Measurements from ENCODE around the gene ERCC3. TPM values are rescaled to one million over a fixed set of nuclear protein-coding genes. Genes with fewer than 3 reads are reported as not detected.

The ERCC3 gene
- total and polyA plus RNA-seq, 2 of the 13 experiments (the other 11 are each of a cell fraction or from before 2014, with no cell fraction given), result 49.7 to 64.6 TPM

DNA sequence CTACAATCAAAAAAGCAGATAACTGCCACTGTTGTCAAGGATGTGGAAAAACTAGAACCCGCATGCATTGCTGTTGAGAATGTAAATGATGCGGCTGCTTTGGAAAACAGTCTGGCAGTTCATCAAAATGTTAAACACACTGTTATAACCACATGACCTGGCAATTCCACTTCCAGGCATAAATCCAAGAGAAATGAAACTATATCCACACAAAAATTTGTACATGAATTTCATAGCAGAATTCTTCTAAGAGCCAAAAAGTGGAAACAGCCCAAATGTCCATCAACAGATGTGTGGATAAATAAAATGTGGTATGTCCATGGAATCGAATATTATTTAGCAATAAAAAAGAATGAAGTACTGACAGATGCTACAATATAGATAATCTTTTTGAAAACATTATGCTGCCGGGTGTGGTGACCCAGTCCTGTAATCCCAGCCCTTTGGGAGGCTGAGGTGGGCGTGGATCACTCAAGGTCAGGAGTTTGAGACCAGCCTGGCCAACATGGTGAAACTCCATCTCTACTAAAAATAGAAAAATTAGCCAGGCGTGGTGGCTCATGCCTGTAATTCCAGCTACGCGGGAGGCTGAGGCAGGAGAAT lies 32.0 kb downstream of the ERCC3 start:
- no peak overlapping the region for H3K4me2 ChIP-seq (ENCODE audit: low read depth, low read length)
- WGBS (ENCODE audit: low lambda C conversion rate), result 97% methylated on average over 8 of the region's 8 CpGs
- intact Hi-C loops (cut with micrococcal nuclease; ENCODE audit: unreplicated experiment), result no loop called here
- no peak overlapping the region for H3K9ac ChIP-seq (ENCODE audit: insufficient read depth, low read depth, low read length)
- FAIRE-seq, result no peak
- ChIA-PET CTCF (ENCODE audit: low intra/inter-chr PET ratio, low total read pairs) (no interaction called here), POLR2A (no interaction called here)
- H3K9me3 ChIP-seq (ENCODE audit: low read length), result no peaks in the 10 kb centered on the region
- H3K4me1 ChIP-seq (ENCODE audit: insufficient read depth, low read length), result no peaks in the 10 kb centered on the region
- no peaks in the 10 kb centered on the region for H3K79me2 ChIP-seq (ENCODE audit: insufficient read depth, low read length)
- peaks cover 31 to 69% of the 10 kb centered on the region in 2 experiments for H3K36me3 ChIP-seq (replicated peaks in 1 of 2; ENCODE audit: control insufficient read depth in 1 of 2, insufficient read depth in 2 of 2, low read length in 2 of 2)
- DNase-seq (ENCODE audit: low spot score), result no peak
- in situ Hi-C loops (cut with HindIII; ENCODE audit: extremely low pct_ligation_motif_present, low pct_unique_long_range_greater_than_20kb), result no loop called here
- no peak overlapping the region for H3K27ac ChIP-seq (ENCODE audit: extremely low read length, insufficient read depth, low read length)
- ATAC-seq, result no peak
- H3K4me3 ChIP-seq (replicated peaks in 1 of 3; ENCODE audit: insufficient read depth in 1 of 3, low read depth in 2 of 3, low read length in 3 of 3), result no peak overlapping the region
- H2AFZ ChIP-seq (ENCODE audit: low read length), result no peak overlapping the region
- no TSS peak for BruUV-seq (replicated peaks)
- no peaks in the 10 kb centered on the region for H4K20me1 ChIP-seq (ENCODE audit: insufficient read depth, low read length)
- no peaks in the 10 kb centered on the region for H3K27me3 ChIP-seq (ENCODE audit: control insufficient read depth in 1 of 2, insufficient read depth in 2 of 2, low read length in 2 of 2)
- no peak for TF ChIP-seq TCF7L2 (IDR thresholded peaks at IDR 0.05; ENCODE audit: low read depth, low read length)
- TF ChIP-seq ZSCAN20 (CRISPR knock-in tag; IDR thresholded peaks at IDR 0.05; ENCODE audit: borderline replicate concordance), result no peak
- TF ChIP-seq ZNF441 (CRISPR knock-in tag; IDR thresholded peaks at IDR 0.05; ENCODE audit: borderline replicate concordance), result no peak
- TF ChIP-seq ZNF510 (CRISPR knock-in tag; IDR thresholded peaks at IDR 0.05; ENCODE audit: low read depth), result no peak
- TF ChIP-seq, protein P1, sequence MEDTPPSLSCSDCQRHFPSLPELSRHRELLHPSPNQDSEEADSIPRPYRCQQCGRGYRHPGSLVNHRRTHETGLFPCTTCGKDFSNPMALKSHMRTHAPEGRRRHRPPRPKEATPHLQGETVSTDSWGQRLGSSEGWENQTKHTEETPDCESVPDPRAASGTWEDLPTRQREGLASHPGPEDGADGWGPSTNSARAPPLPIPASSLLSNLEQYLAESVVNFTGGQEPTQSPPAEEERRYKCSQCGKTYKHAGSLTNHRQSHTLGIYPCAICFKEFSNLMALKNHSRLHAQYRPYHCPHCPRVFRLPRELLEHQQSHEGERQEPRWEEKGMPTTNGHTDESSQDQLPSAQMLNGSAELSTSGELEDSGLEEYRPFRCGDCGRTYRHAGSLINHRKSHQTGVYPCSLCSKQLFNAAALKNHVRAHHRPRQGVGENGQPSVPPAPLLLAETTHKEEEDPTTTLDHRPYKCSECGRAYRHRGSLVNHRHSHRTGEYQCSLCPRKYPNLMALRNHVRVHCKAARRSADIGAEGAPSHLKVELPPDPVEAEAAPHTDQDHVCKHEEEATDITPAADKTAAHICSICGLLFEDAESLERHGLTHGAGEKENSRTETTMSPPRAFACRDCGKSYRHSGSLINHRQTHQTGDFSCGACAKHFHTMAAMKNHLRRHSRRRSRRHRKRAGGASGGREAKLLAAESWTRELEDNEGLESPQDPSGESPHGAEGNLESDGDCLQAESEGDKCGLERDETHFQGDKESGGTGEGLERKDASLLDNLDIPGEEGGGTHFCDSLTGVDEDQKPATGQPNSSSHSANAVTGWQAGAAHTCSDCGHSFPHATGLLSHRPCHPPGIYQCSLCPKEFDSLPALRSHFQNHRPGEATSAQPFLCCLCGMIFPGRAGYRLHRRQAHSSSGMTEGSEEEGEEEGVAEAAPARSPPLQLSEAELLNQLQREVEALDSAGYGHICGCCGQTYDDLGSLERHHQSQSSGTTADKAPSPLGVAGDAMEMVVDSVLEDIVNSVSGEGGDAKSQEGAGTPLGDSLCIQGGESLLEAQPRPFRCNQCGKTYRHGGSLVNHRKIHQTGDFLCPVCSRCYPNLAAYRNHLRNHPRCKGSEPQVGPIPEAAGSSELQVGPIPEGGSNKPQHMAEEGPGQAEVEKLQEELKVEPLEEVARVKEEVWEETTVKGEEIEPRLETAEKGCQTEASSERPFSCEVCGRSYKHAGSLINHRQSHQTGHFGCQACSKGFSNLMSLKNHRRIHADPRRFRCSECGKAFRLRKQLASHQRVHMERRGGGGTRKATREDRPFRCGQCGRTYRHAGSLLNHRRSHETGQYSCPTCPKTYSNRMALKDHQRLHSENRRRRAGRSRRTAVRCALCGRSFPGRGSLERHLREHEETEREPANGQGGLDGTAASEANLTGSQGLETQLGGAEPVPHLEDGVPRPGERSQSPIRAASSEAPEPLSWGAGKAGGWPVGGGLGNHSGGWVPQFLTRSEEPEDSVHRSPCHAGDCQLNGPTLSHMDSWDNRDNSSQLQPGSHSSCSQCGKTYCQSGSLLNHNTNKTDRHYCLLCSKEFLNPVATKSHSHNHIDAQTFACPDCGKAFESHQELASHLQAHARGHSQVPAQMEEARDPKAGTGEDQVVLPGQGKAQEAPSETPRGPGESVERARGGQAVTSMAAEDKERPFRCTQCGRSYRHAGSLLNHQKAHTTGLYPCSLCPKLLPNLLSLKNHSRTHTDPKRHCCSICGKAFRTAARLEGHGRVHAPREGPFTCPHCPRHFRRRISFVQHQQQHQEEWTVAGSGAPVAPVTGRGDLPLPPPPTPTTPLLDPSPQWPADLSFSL (CRISPR knock-in tag; IDR thresholded peaks at IDR 0.05), result no peak
- no peak for TF ChIP-seq ZNF841 (CRISPR knock-in tag; IDR thresholded peaks at IDR 0.05; ENCODE audit: borderline replicate concordance)
- no peak for TF ChIP-seq CHD2 (IDR thresholded peaks at IDR 0.05; ENCODE audit: low read depth, low read length)
- no peak for TF ChIP-seq ZFAT (CRISPR knock-in tag; conservative IDR thresholded peaks at IDR 0.05)
- TF ChIP-seq, protein P2, sequence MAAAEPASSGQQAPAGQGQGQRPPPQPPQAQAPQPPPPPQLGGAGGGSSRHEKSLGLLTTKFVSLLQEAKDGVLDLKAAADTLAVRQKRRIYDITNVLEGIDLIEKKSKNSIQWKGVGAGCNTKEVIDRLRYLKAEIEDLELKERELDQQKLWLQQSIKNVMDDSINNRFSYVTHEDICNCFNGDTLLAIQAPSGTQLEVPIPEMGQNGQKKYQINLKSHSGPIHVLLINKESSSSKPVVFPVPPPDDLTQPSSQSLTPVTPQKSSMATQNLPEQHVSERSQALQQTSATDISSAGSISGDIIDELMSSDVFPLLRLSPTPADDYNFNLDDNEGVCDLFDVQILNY (CRISPR knock-in tag; conservative IDR thresholded peaks at IDR 0.05), result no peak
- TF ChIP-seq TAF15 (IDR thresholded peaks at IDR 0.05; ENCODE audit: low read depth, low read length, poor library complexity, severe bottlenecking), result no peak
- TF ChIP-seq, protein P3, sequence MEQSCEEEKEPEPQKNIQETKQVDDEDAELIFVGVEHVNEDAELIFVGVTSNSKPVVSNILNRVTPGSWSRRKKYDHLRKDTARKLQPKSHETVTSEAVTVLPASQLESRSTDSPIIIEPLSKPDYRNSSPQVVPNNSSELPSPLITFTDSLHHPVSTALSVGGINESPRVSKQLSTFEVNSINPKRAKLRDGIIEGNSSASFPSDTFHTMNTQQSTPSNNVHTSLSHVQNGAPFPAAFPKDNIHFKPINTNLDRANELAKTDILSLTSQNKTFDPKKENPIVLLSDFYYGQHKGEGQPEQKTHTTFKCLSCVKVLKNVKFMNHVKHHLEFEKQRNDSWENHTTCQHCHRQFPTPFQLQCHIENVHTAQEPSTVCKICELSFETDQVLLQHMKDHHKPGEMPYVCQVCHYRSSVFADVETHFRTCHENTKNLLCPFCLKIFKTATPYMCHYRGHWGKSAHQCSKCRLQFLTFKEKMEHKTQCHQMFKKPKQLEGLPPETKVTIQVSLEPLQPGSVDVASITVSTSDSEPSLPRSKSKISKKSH (CRISPR knock-in tag; IDR thresholded peaks at IDR 0.05; ENCODE audit: borderline replicate concordance), result no peak
- TF ChIP-seq, protein P4, sequence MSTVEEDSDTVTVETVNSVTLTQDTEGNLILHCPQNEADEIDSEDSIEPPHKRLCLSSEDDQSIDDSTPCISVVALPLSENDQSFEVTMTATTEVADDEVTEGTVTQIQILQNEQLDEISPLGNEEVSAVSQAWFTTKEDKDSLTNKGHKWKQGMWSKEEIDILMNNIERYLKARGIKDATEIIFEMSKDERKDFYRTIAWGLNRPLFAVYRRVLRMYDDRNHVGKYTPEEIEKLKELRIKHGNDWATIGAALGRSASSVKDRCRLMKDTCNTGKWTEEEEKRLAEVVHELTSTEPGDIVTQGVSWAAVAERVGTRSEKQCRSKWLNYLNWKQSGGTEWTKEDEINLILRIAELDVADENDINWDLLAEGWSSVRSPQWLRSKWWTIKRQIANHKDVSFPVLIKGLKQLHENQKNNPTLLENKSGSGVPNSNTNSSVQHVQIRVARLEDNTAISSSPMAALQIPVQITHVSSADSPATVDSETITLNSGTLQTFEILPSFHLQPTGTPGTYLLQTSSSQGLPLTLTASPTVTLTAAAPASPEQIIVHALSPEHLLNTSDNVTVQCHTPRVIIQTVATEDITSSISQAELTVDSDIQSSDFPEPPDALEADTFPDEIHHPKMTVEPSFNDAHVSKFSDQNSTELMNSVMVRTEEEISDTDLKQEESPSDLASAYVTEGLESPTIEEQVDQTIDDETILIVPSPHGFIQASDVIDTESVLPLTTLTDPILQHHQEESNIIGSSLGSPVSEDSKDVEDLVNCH (CRISPR knock-in tag; IDR thresholded peaks at IDR 0.05), result no peak
- no peak for TF ChIP-seq RFX5 (IDR thresholded peaks at IDR 0.05; ENCODE audit: low read depth, low read length)
